ENCODE results near the gene COL4A2. TPM values are rescaled to one million over a fixed set of nuclear protein-coding genes. Genes with fewer than 3 reads are reported as not detected.
"Not testable (repeated sequence)": the region's sequence is repeated elsewhere in the genome, so short reads cannot be mapped to it uniquely, and the experiment has no call there.

Gene COL4A2
- total RNA-seq, 1 donor from 2014 or later = 7.6 TPM

- Histone ChIP-seq H3K36me3 (ENCODE audit: control insufficient read depth, insufficient read depth, low read length) (peaks cover 2% of the 10 kb centered on the region), H3K27me3 (ENCODE audit: control insufficient read depth, insufficient read depth, low read length) (no peaks in the 10 kb centered on the region), H3K4me3 (ENCODE audit: low read depth, low read length) (no peak overlapping the region)
- DNase-seq (ENCODE audit: low read depth) = no peak
- no peak for TF ChIP-seq CTCF (IDR thresholded peaks at IDR 0.05; ENCODE audit: insufficient read depth, low read length, severe bottlenecking)
- FAIRE-seq = no peak
Observed at GRCh38 chr13:110496281-110496680, 189.2 kb downstream of the COL4A2 start.

GRCh38 chr13:110497003-110497402, 189.9 kb downstream of the COL4A2 start:
- FAIRE-seq (no peak), DNase-seq (ENCODE audit: low read depth) (no peak)
- Histone ChIP-seq H3K4me3 (ENCODE audit: low read depth, low read length) (no peak overlapping the region), H3K27me3 (ENCODE audit: control insufficient read depth, insufficient read depth, low read length) (no peaks in the 10 kb centered on the region), H3K36me3 (ENCODE audit: control insufficient read depth, insufficient read depth, low read length) (peaks cover 2% of the 10 kb centered on the region)
- no peak for TF ChIP-seq CTCF (IDR thresholded peaks at IDR 0.05; ENCODE audit: insufficient read depth, low read length, severe bottlenecking)

- not testable (repeated sequence) for FAIRE-seq; H3K27me3 ChIP-seq (ENCODE audit: control insufficient read depth, insufficient read depth, low read length); H3K36me3 ChIP-seq (ENCODE audit: control insufficient read depth, insufficient read depth, low read length); DNase-seq (ENCODE audit: low read depth); H3K4me3 ChIP-seq (ENCODE audit: low read depth, low read length)
Observed at GRCh38 chr13:110497896-110498295, 190.8 kb downstream of the COL4A2 start.

GRCh38 chr13:110498327-110498726, 191.2 kb downstream of the COL4A2 start:
- Histone ChIP-seq H3K36me3 (ENCODE audit: control insufficient read depth, insufficient read depth, low read length) (peaks cover 2% of the 10 kb centered on the region), H3K27me3 (ENCODE audit: control insufficient read depth, insufficient read depth, low read length) (no peaks in the 10 kb centered on the region), H3K4me3 (ENCODE audit: low read depth, low read length) (no peak overlapping the region)
- no peak for FAIRE-seq
- no peak for TF ChIP-seq CTCF (IDR thresholded peaks at IDR 0.05; ENCODE audit: insufficient read depth, low read length, severe bottlenecking)
- no peak for DNase-seq (ENCODE audit: low read depth)

GRCh38 chr13:110498765-110499164, 191.7 kb downstream of the COL4A2 start:
- FAIRE-seq (peak; percentile 76), DNase-seq (ENCODE audit: low read depth) (no peak)
- H3K27me3 ChIP-seq (ENCODE audit: control insufficient read depth, insufficient read depth, low read length) = no peaks in the 10 kb centered on the region
- H3K36me3 ChIP-seq (ENCODE audit: control insufficient read depth, insufficient read depth, low read length) = peaks cover 2% of the 10 kb centered on the region
- no peak overlapping the region for H3K4me3 ChIP-seq (ENCODE audit: low read depth, low read length)
- TF ChIP-seq CTCF (IDR thresholded peaks at IDR 0.05; ENCODE audit: insufficient read depth, low read length, severe bottlenecking) = no peak

GRCh38 chr13:110499621-110500281, 192.7 kb downstream of the COL4A2 start:
- DNase-seq (ENCODE audit: low read depth) (peak; percentile 12), FAIRE-seq (no peak)
- Histone ChIP-seq H3K27me3 (ENCODE audit: control insufficient read depth, insufficient read depth, low read length) (no peaks in the 10 kb centered on the region), H3K36me3 (ENCODE audit: control insufficient read depth, insufficient read depth, low read length) (peaks cover 2% of the 10 kb centered on the region), H3K4me3 (ENCODE audit: low read depth, low read length) (no peak overlapping the region)
- no peak for TF ChIP-seq CTCF (IDR thresholded peaks at IDR 0.05; ENCODE audit: insufficient read depth, low read length, severe bottlenecking)
